ENCODE measurements around the gene ARHGEF17. TPM values are rescaled to one million over a fixed set of nuclear protein-coding genes. Genes with fewer than 3 reads are reported as not detected.

Gene ARHGEF17
- total RNA-seq, 2 donors from 2014 or later: 0.95 TPM; not detected in 1

GRCh38 chr11:73388265-73389133, 80.4 kb downstream of the ARHGEF17 start:
- DNase-seq (ENCODE audit: low spot score) (no peak), ATAC-seq (no peak)
- Mint-ChIP-seq H3K27ac (peak overlapping the region; percentile 48 to 55), H3K27me3 (no peaks in the 10 kb centered on the region), H3K4me3 (no peak overlapping the region), H3K9me3 (no peaks in the 10 kb centered on the region), H3K4me1 (ENCODE audit: low read depth in 2 of 2) (peaks cover 26 to 46% of the 10 kb centered on the region in 2 donors), H3K36me3 (no peaks in the 10 kb centered on the region)

GRCh38 chr11:73389134-73389525, 81.1 kb downstream of the ARHGEF17 start:
- no peaks in the 10 kb centered on the region for H3K36me3 Mint-ChIP-seq
- DNase-seq (ENCODE audit: low spot score) (no peak), ATAC-seq (no peak)
- H3K4me3 Mint-ChIP-seq: no peak overlapping the region
- H3K4me1 Mint-ChIP-seq (ENCODE audit: low read depth in 2 of 2): peaks cover 26 to 42% of the 10 kb centered on the region in 2 donors
- H3K27ac Mint-ChIP-seq: no peak overlapping the region
- no peaks in the 10 kb centered on the region for H3K27me3 Mint-ChIP-seq
- no peaks in the 10 kb centered on the region for H3K9me3 Mint-ChIP-seq

GRCh38 chr11:73389916-73390315, 81.8 kb downstream of the ARHGEF17 start:
- Mint-ChIP-seq H3K9me3 (no peaks in the 10 kb centered on the region), H3K4me3 (no peak overlapping the region), H3K4me1 (ENCODE audit: low read depth in 2 of 2) (peaks cover 21 to 34% of the 10 kb centered on the region in 2 donors), H3K27ac (peak overlapping the region in 1 of 2 donors; percentile 13), H3K36me3 (no peaks in the 10 kb centered on the region), H3K27me3 (no peaks in the 10 kb centered on the region)
- ATAC-seq: no peak
- no peak for DNase-seq (ENCODE audit: low spot score)

- Mint-ChIP-seq H3K27ac (no peak overlapping the region), H3K36me3 (no peaks in the 10 kb centered on the region), H3K27me3 (no peaks in the 10 kb centered on the region), H3K9me3 (no peaks in the 10 kb centered on the region), H3K4me3 (no peak overlapping the region), H3K4me1 (ENCODE audit: low read depth in 2 of 2) (peaks cover 13 to 28% of the 10 kb centered on the region in 2 donors)
- DNase-seq (ENCODE audit: low spot score) (no peak), ATAC-seq (no peak)
Observed at GRCh38 chr11:73390601-73391565, 82.8 kb downstream of the ARHGEF17 start.

GRCh38 chr11:73391665-73392064, 83.6 kb downstream of the ARHGEF17 start:
- Mint-ChIP-seq H3K27ac (no peak overlapping the region), H3K9me3 (no peaks in the 10 kb centered on the region), H3K27me3 (no peaks in the 10 kb centered on the region), H3K4me3 (no peak overlapping the region), H3K36me3 (no peaks in the 10 kb centered on the region), H3K4me1 (ENCODE audit: low read depth in 2 of 2) (peaks cover 13 to 23% of the 10 kb centered on the region in 2 donors)
- ATAC-seq: no peak
- no peak for DNase-seq (ENCODE audit: low spot score)

- H3K27me3 Mint-ChIP-seq: no peaks in the 10 kb centered on the region
- no peak overlapping the region for H3K27ac Mint-ChIP-seq
- no peak for DNase-seq (ENCODE audit: low spot score)
- ATAC-seq: no peak
- peaks cover 13 to 21% of the 10 kb centered on the region in 2 donors for H3K4me1 Mint-ChIP-seq (ENCODE audit: low read depth in 2 of 2)
- H3K4me3 Mint-ChIP-seq: no peak overlapping the region
- H3K9me3 Mint-ChIP-seq: no peaks in the 10 kb centered on the region
- no peaks in the 10 kb centered on the region for H3K36me3 Mint-ChIP-seq
Observed at GRCh38 chr11:73392108-73393010, 84.3 kb downstream of the ARHGEF17 start.

GRCh38 chr11:73393011-73393380, 84.9 kb downstream of the ARHGEF17 start:
- H3K36me3 Mint-ChIP-seq: no peaks in the 10 kb centered on the region
- no peak for DNase-seq (ENCODE audit: low spot score)
- peaks cover 10 to 19% of the 10 kb centered on the region in 2 donors for H3K4me1 Mint-ChIP-seq (ENCODE audit: low read depth in 2 of 2)
- H3K4me3 Mint-ChIP-seq: no peak overlapping the region
- no peaks in the 10 kb centered on the region for H3K27me3 Mint-ChIP-seq
- ATAC-seq: no peak
- H3K27ac Mint-ChIP-seq: no peak overlapping the region
- no peaks in the 10 kb centered on the region for H3K9me3 Mint-ChIP-seq

- Mint-ChIP-seq H3K36me3 (no peaks in the 10 kb centered on the region), H3K4me3 (no peak overlapping the region), H3K27me3 (no peaks in the 10 kb centered on the region), H3K4me1 (ENCODE audit: low read depth in 2 of 2) (peaks cover 6 to 15% of the 10 kb centered on the region in 2 donors), H3K9me3 (no peaks in the 10 kb centered on the region), H3K27ac (no peak overlapping the region)
- DNase-seq (ENCODE audit: low spot score) (no peak), ATAC-seq (peak; percentile 45 to 66)
Observed at GRCh38 chr11:73393479-73394415, 85.7 kb downstream of the ARHGEF17 start.

GRCh38 chr11:73394416-73395296, 86.6 kb downstream of the ARHGEF17 start:
- ATAC-seq: no peak
- H3K4me1 Mint-ChIP-seq (ENCODE audit: low read depth in 2 of 2): peaks cover 4 to 16% of the 10 kb centered on the region in 2 donors
- no peaks in the 10 kb centered on the region for H3K27me3 Mint-ChIP-seq
- H3K27ac Mint-ChIP-seq: no peak overlapping the region
- H3K4me3 Mint-ChIP-seq: no peak overlapping the region
- H3K9me3 Mint-ChIP-seq: no peaks in the 10 kb centered on the region
- no peaks in the 10 kb centered on the region for H3K36me3 Mint-ChIP-seq
- no peak for DNase-seq (ENCODE audit: low spot score)

GRCh38 chr11:73395297-73396208, 87.5 kb downstream of the ARHGEF17 start:
- no peak overlapping the region for H3K27ac Mint-ChIP-seq
- H3K9me3 Mint-ChIP-seq: no peaks in the 10 kb centered on the region
- H3K4me1 Mint-ChIP-seq (ENCODE audit: low read depth in 2 of 2): peaks cover 0 to 12% of the 10 kb centered on the region in 2 donors
- DNase-seq (ENCODE audit: low spot score): no peak
- no peaks in the 10 kb centered on the region for H3K36me3 Mint-ChIP-seq
- no peak overlapping the region for H3K4me3 Mint-ChIP-seq
- H3K27me3 Mint-ChIP-seq: no peaks in the 10 kb centered on the region
- no peak for ATAC-seq

All from natural killer cell treated with Interleukin-12 subunit alpha and Interleukin-12 subunit beta and Interleukin-15 and Interleukin-18, amount 100 ng/mL, for 72 hours (primary cell).